HG02981 (cell line): ENCODE results near the gene ARR3.
"Not testable (repeated sequence)": the region's sequence is repeated elsewhere in the genome, so short reads cannot be mapped to it uniquely, and the experiment has no call there.

Source experiments
- ATAC-seq: cut with Tn5 transposase; IDR thresholded peaks from one replicate; pipeline ENCODE4 v1.9.1; 2021; ENCODE audit warnings: mild to moderate bottlenecking, moderate library complexity; ENCODE audit not compliant: unreplicated experiment

Gene ARR3

GRCh38 chrX:70268034-70268433 is at the start of gene ARR3:
TSS of gene ARR3 (plus strand) at chrX:70268334. CDS start at chrX:70269386, 1,052 bp downstream.
- no peak for ATAC-seq

- ATAC-seq, result no peak
Observed at GRCh38 chrX:70219938-70220764, 48.0 kb upstream of the ARR3 start.

- no peak for ATAC-seq
Observed at GRCh38 chrX:70226048-70226447, 42.1 kb upstream of the ARR3 start.

GRCh38 chrX:70226687-70227086 is 41.4 kb upstream of the ARR3 start:
- no peak for ATAC-seq

- no peak for ATAC-seq
Observed at GRCh38 chrX:70231666-70232065, 36.5 kb upstream of the ARR3 start.

- no peak for ATAC-seq
Observed at GRCh38 chrX:70234355-70234754, 33.8 kb upstream of the ARR3 start, which contains the start of gene AWAT1. TSS of gene AWAT1 (plus strand) at chrX:70234655. CDS start at chrX:70234696, 41 bp downstream.

GRCh38 chrX:70240751-70241150 is 27.4 kb upstream of the ARR3 start:
- no peak for ATAC-seq

GRCh38 chrX:70241501-70241900 is 26.6 kb upstream of the ARR3 start:
- no peak for ATAC-seq

- ATAC-seq, result not testable (repeated sequence)
Observed at GRCh38 chrX:70243601-70244000, 24.5 kb upstream of the ARR3 start.

- no peak for ATAC-seq
Observed at GRCh38 chrX:70244881-70245280, 23.3 kb upstream of the ARR3 start.

GRCh38 chrX:70247252-70247651 is 20.9 kb upstream of the ARR3 start:
- no peak for ATAC-seq

- no peak for ATAC-seq
Observed at GRCh38 chrX:70252491-70252890, 15.6 kb upstream of the ARR3 start.

- ATAC-seq, result no peak
Observed at GRCh38 chrX:70253377-70254062, 14.6 kb upstream of the ARR3 start.

- no peak for ATAC-seq
Observed at GRCh38 chrX:70254063-70254400, 14.1 kb upstream of the ARR3 start.

GRCh38 chrX:70254909-70255308 is 13.2 kb upstream of the ARR3 start:
- no peak for ATAC-seq

- ATAC-seq, result no peak
Observed at GRCh38 chrX:70255452-70255851, 12.7 kb upstream of the ARR3 start.

- no peak for ATAC-seq
Observed at GRCh38 chrX:70257423-70258288, 10.5 kb upstream of the ARR3 start.

- no peak for ATAC-seq
Observed at GRCh38 chrX:70260104-70260503, 8.0 kb upstream of the ARR3 start, which contains the start of gene P2RY4. TSS of gene P2RY4 (minus strand) at chrX:70260204. CDS start at chrX:70259624, 580 bp downstream.

GRCh38 chrX:70262952-70263567 is 5.1 kb upstream of the ARR3 start:
- peak; percentile 71 for ATAC-seq

GRCh38 chrX:70264784-70265183 is 3.4 kb upstream of the ARR3 start:
- no peak for ATAC-seq

- not testable (repeated sequence) for ATAC-seq
Observed at GRCh38 chrX:70274029-70274428, 5.9 kb downstream of the ARR3 start.
